ENCODE data around the gene ELK3. TPM values are rescaled to one million over a fixed set of nuclear protein-coding genes. Genes with fewer than 3 reads are reported as not detected.
A peak's percentile ranks its signal among the peaks of the same experiment; 100 is the strongest.

ELK3 gene
- total and polyA plus RNA-seq, 5 experiments from 2014 or later: 7.5 to 46.1 (median 18.9) TPM

DNA sequence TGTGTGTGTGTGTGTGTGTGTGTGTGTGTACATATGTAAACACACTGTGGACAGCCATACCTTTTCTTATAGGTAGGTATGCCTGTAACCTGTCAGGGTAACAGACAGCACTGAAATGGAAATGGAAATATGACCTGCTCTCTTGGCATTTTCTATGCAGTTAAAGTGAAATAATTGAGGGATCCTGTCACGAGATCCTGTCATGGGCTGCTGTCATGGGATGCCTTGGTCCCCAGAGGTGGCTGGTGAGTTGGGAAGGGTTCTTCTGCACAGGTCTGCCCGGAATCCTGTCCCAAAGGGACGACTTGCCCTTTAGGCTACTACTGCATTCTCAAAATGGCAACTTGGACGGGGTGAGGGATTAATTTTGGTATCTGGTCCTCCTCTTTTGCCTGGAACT lies 47.3 kb downstream of the ELK3 start:
- H3K27me3 Mint-ChIP-seq: no peaks in the 10 kb centered on the region
- peaks cover 22 to 69% (median 55%) of the 10 kb centered on the region in 4 donors for H3K4me1 Mint-ChIP-seq
- H3K4me3 Mint-ChIP-seq: peak overlapping the region; percentile 24 to 83 (median 52)
- ATAC-seq (no peak), DNase-seq (no peak)
- POLR2A ChIA-PET: interaction anchor here (0.6 to 1.4 kb wide), 2 partner anchors 22 to 226 kb away, joined by 4 to 7 read pairs; no protein-coding TSS in a partner anchor
- peak overlapping the region; percentile 31 to 97 (median 92) for H3K27ac Mint-ChIP-seq
- H3K36me3 Mint-ChIP-seq: peaks cover 0 to 12% (median 0%) of the 10 kb centered on the region in 3 donors
- no peaks in the 10 kb centered on the region for H3K9me3 Mint-ChIP-seq

DNA sequence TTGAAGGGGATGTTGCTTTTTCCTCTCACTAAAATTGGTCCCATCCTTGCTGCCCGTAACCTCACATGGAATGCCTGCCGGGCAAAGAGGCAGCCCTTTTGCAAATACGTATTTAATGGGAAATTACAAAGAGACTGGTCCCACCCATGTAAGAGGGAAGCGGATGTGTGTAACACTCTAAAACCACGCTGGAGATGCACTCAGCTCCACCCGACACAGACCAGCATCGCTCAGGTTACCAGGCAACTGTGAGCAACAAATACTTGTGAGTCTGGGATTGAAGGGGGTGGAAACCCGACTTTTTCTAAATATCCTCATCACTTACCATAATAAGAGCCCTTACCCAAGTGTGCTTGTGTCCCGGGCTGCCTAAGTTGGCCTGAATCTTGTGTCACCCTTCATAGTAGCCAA lies 47.7 kb downstream of the ELK3 start:
- H3K4me3 Mint-ChIP-seq: peak overlapping the region; percentile 24 to 83 (median 52)
- H3K4me1 Mint-ChIP-seq: peaks cover 21 to 65% (median 51%) of the 10 kb centered on the region in 4 donors
- H3K36me3 Mint-ChIP-seq: peaks cover 0 to 16% (median 4%) of the 10 kb centered on the region in 3 donors
- POLR2A ChIA-PET: interaction anchor here (0.6 to 1.4 kb wide), 2 partner anchors 22 to 226 kb away, joined by 4 to 7 read pairs; no protein-coding TSS in a partner anchor
- H3K27ac Mint-ChIP-seq: peak overlapping the region; percentile 31 to 97 (median 92)
- H3K27me3 Mint-ChIP-seq: no peaks in the 10 kb centered on the region
- peak; percentile 92 to 97 for ATAC-seq
- DNase-seq: peak; percentile 23 to 80 (median 64)
- no peaks in the 10 kb centered on the region for H3K9me3 Mint-ChIP-seq

DNA sequence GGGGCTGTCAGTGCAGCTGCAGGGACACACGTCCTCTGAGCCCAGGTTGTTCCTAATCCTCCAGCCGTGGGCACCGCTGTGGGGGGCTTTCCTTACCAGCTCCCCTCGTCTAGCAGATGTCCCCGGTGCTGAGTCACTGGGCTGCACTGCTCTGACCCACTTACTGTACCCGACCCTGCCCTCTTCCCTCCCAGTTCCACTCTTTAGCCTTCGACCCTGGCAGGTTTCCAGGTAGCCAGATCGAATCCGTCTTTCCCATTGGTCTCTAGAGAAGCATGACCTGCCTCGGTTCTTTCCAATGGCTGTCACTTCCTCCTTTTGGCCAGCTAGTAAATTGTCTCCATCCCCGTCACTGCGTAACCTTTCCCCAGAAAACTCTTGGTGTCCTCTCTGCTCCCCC lies 48.4 kb downstream of the ELK3 start:
- POLR2A ChIA-PET: interaction anchor here (0.6 to 1.4 kb wide), 2 partner anchors 21 to 274 kb away, joined by 4 read pairs; no protein-coding TSS in a partner anchor
- Mint-ChIP-seq H3K27me3 (no peaks in the 10 kb centered on the region), H3K36me3 (peaks cover 0 to 23% (median 8%) of the 10 kb centered on the region in 3 donors), H3K9me3 (no peaks in the 10 kb centered on the region), H3K4me3 (peak overlapping the region in 2 of 10 donors; percentile 8 to 12), H3K27ac (peak overlapping the region in 9 of 10 donors; percentile 70 to 97 (median 92)), H3K4me1 (peaks cover 20 to 58% (median 46%) of the 10 kb centered on the region in 4 donors)
- DNase-seq: no peak
- no peak for ATAC-seq

DNA sequence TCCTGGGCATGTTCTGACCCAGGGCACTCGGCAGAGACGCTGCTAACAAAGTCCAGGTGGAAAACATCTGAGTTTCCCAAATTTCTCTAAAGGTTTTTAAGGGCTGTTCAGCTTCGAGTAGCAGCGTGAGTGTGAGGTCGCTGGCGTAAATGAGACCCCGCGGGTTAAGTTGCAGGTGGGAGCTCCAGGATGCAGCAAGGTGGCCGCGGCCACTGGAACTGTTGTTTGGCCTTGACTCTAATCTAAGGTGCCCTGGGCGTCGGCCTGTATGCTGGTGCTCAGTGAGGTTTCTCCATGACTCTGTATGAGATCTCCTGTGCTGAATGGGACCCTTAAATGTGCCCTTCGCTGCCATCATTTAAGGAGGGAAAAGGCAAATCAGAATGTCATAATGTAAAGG lies 50.7 kb downstream of the ELK3 start:
- peaks cover 0 to 43% (median 12%) of the 10 kb centered on the region in 3 donors for H3K36me3 Mint-ChIP-seq
- no peak for DNase-seq
- peak overlapping the region in 4 of 10 donors; percentile 28 to 62 (median 46) for H3K27ac Mint-ChIP-seq
- no peak overlapping the region for H3K4me3 Mint-ChIP-seq
- H3K4me1 Mint-ChIP-seq: peaks cover 15 to 49% (median 42%) of the 10 kb centered on the region in 4 donors
- ATAC-seq: no peak
- no peaks in the 10 kb centered on the region for H3K27me3 Mint-ChIP-seq
- H3K9me3 Mint-ChIP-seq: no peaks in the 10 kb centered on the region
- POLR2A ChIA-PET: interaction anchor here (0.7 kb wide), 1 partner anchor 96 kb away, joined by 3 read pairs; no protein-coding TSS in a partner anchor

DNA sequence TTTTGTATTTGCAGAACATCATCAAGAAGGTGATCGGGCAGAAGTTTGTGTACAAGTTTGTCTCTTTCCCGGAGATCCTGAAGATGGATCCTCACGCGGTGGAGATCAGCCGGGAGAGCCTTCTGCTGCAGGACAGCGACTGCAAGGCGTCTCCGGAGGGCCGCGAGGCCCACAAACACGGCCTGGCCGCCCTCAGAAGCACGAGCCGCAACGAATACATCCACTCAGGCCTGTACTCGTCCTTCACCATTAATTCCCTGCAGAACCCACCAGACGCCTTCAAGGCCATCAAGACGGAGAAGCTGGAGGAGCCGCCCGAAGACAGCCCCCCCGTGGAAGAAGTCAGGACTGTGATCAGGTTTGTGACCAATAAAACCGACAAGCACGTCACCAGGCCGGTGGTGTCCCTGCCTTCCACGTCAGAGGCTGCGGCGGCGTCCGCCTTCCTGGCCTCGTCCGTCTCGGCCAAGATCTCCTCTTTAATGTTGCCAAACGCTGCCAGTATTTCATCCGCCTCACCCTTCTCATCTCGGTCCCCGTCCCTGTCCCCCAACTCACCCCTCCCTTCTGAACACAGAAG lies 52.8 kb downstream of the ELK3 start:
- Mint-ChIP-seq H3K27ac (peak overlapping the region in 1 of 10 donors; percentile 76), H3K36me3 (peaks cover 0 to 61% (median 25%) of the 10 kb centered on the region in 3 donors), H3K4me1 (peaks cover 15 to 42% (median 41%) of the 10 kb centered on the region in 4 donors), H3K4me3 (no peak overlapping the region), H3K27me3 (no peaks in the 10 kb centered on the region), H3K9me3 (peaks cover 0 to 2% (median 0%) of the 10 kb centered on the region in 9 donors)
- POLR2A ChIA-PET: no interaction called here
- DNase-seq: no peak
- no peak for ATAC-seq

DNA sequence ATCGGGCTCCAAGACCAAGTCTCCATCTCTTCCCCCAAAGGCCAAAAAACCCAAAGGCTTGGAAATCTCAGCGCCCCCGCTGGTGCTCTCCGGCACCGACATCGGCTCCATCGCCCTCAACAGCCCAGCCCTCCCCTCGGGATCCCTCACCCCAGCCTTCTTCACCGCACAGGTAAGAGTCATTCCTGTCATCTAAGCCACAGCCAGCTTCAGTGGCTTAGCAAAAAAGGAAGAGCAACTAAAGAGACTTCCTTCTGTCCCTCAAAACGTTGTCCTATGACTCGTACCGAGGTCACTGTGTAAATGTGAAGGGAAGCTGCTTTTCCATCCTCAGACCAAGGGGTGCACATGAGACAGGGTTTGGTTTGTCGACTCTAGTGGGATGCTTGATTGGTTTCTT lies 53.4 kb downstream of the ELK3 start:
- no peaks in the 10 kb centered on the region for H3K27me3 Mint-ChIP-seq
- ATAC-seq (no peak), DNase-seq (no peak)
- H3K27ac Mint-ChIP-seq: peak overlapping the region in 5 of 10 donors; percentile 8 to 76 (median 62)
- H3K4me3 Mint-ChIP-seq: peak overlapping the region in 1 of 10 donors; percentile 20
- peaks cover 18 to 42% (median 38%) of the 10 kb centered on the region in 4 donors for H3K4me1 Mint-ChIP-seq
- POLR2A ChIA-PET: no interaction called here
- H3K36me3 Mint-ChIP-seq: peaks cover 5 to 67% (median 29%) of the 10 kb centered on the region in 3 donors
- H3K9me3 Mint-ChIP-seq: peaks cover 0 to 2% (median 0%) of the 10 kb centered on the region in 9 donors

DNA sequence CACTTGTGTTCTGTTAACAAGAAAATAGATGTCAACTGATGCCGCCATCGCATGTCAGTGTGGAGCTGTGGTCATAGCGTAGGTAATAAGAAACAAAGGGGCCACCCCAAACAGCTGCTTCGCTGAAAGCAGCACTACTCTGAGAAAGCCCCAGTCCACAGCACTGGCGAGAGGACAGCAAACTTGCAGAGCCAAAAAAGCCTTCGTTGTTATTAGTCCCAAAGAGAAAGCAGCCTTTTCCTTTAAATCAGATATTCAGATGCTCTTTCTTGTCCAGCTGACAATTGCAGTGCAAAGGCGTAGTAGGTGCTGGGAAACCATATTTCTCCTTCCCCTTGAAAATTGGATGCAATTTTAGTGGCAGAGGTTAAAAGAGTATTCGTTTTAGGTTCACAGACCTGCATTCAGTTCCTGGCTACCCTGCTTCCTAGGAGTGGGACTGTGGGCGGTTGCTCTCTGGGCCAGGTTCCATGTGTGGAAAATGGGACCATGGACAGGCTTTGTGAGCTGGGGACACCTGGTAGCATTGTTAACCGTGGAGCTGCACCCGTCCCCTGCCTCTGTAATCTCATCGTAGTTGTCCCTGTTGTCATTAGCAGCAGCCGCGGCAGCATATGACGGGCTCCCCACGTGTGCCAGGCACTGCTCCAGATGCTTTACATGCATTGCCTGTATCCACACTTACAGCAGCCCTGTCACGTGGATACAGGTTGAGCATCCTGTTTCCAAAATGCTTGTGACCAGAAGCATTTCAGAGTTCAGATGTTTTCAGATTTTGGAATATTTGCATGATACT lies 54.2 kb downstream of the ELK3 start:
- H3K9me3 Mint-ChIP-seq: peaks cover 0 to 2% (median 0%) of the 10 kb centered on the region in 9 donors
- POLR2A ChIA-PET: no interaction called here

DNA sequence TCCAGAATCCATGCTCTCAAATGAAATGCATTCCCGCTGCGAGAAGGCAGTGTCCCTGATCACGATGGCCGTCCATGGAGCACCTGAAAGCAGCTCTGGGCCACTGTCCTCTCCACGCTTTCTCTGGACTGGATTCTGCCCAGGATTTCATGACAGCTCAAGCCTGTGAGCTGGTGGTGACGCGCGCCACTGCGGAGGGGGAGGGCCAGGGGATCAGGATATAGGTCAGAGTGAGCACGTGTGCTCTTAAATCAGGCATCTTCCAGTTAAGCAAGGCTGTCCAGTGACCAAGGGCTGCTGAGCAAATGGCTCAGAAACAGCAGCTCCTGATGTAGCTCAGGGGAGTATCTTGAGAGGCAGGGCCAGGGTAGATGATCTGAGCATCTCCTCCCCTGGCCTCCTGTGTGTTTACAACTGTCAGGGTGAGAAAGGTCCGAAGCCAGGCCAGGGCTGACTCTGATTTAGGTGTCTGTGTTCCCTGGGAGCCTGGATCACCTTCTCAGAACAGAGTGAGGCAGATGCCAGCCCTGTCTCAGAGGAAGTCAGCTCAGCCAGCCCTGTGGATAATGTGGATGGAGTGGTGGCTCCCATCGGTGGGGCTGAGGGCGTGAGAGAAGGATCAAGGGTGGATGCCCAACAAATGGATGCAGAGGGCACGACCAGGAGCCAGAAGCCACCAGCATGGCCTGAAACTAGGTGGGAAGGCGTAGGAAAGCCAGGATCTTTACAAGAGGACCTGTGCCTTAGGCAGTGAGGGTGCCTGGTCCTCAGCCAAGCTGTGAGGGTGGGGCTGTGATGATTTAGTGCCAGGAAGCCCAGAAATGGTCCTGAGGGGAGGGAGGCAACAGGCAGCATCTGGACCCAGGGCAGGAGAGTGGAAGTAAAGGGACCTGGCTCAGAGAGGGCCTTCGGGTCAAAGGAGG lies 55.3 kb downstream of the ELK3 start:
- Mint-ChIP-seq H3K27me3 (no peaks in the 10 kb centered on the region), H3K4me3 (no peak overlapping the region), H3K27ac (peak overlapping the region; percentile 18 to 85 (median 72)), H3K36me3 (peaks cover 5 to 73% (median 29%) of the 10 kb centered on the region in 3 donors), H3K9me3 (peaks cover 0 to 2% (median 0%) of the 10 kb centered on the region in 9 donors), H3K4me1 (peaks cover 25 to 38% (median 31%) of the 10 kb centered on the region in 4 donors)
- POLR2A ChIA-PET: no interaction called here
- no peak for DNase-seq
- ATAC-seq: no peak

More for the DNA sequence above, 54.2 kb downstream of the ELK3 start:
- Mint-ChIP-seq H3K27me3 (no peaks in the 10 kb centered on the region), H3K4me1 (peaks cover 20 to 36% (median 31%) of the 10 kb centered on the region in 4 donors), H3K27ac (peak overlapping the region in 3 of 10 donors; percentile 29 to 85 (median 44)), H3K36me3 (peaks cover 5 to 72% (median 29%) of the 10 kb centered on the region in 3 donors), H3K4me3 (no peak overlapping the region)
- no peak for ATAC-seq
- DNase-seq: no peak

DNA sequence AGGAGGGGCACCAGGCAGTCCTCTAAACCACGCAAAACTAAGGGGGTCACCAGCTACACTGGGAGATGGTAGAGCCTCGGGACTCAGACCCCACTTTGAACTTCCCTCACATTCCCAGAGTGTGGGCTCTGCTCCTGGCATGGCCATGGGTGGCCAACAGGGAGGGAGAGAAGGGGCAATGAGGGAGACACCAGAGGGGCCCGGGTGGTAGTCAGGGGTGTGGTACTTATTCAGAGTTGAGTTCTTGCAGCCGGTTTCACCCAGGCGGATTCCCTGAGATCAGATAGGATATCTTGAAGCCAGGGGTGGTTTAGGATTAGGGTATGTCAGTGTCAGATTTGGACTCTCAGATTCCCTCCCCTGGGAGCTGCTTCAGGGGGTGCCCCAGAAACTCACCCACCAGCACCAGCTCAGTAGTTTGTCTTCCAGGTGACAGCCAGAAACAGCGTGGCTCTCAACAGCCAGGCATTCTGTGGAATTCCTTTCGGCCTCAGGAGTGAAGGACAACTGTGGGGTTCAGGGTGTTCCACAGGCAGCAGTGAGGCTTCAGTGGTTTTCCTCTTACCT lies 56.0 kb downstream of the ELK3 start:
- POLR2A ChIA-PET: interaction anchor here (1.3 kb wide), 1 partner anchor 11 kb away, joined by 3 read pairs; no protein-coding TSS in a partner anchor
- Mint-ChIP-seq H3K9me3 (peaks cover 0 to 2% (median 0%) of the 10 kb centered on the region in 9 donors), H3K27ac (peak overlapping the region in 6 of 10 donors; percentile 54 to 85 (median 80)), H3K36me3 (peaks cover 5 to 71% (median 29%) of the 10 kb centered on the region in 3 donors), H3K4me3 (no peak overlapping the region), H3K27me3 (no peaks in the 10 kb centered on the region), H3K4me1 (peaks cover 28 to 38% (median 35%) of the 10 kb centered on the region in 4 donors)
- DNase-seq (no peak), ATAC-seq (no peak)

DNA sequence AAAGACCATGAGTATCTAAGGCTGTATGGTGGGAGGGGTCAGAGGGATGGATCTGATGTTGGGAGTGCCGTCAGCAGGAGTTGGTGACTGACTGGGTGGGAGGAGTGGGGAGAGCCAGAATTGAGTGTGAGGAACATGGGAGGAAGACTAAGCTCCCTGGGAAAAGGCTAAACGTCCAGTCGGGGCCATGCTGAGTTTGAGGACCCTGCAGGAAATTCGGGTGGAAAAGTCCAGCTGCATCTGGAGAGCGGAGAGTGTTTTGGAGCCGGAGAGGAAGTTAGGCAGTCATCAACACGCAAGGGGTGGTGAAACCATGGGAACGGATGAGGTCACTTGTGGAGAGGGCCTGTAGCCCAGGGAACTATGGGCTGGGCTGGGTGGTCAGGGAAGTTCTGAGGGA lies 60.9 kb downstream of the ELK3 start:
- ATAC-seq (no peak), DNase-seq (no peak)
- Mint-ChIP-seq H3K4me1 (peaks cover 17 to 29% (median 26%) of the 10 kb centered on the region in 4 donors), H3K27me3 (no peaks in the 10 kb centered on the region), H3K36me3 (peaks cover 5 to 41% (median 23%) of the 10 kb centered on the region in 3 donors), H3K9me3 (peaks cover 0 to 2% (median 0%) of the 10 kb centered on the region in 9 donors), H3K4me3 (no peak overlapping the region), H3K27ac (peak overlapping the region in 6 of 10 donors; percentile 36 to 93 (median 86))
- POLR2A ChIA-PET: no interaction called here

DNA sequence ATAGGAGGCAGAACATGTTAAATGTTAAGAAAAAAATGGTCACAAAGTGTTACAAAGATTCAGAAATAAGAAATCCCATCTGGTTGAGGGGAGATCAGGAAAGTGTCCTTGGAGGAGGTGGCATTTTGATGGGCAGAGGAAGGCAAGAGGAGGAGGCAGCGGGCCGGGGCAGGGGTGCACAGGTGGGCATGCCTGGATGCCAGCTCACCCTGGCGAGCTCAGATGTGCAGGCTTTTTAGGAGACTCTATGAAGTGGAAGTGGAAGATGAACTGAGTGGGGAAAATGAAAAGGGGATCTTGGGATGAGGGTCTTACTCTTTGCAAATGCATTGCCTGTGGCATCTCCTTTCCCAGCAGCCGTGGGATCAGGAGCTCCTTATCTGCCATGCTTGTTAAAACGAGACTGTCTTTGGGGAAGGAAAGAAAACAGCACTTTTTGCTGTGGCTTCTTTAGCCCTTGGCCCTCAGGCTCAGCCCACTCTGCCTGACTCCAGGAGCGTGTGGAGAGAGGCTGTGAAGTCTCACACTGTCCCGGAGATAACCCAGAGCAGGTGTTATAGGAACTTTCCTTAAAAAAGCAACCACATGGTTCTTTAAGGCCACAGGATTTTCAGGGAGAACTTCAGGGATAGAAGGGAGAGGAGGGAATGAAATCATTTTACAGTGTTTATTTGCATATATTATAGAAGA lies 62.6 kb downstream of the ELK3 start:
- Mint-ChIP-seq H3K27ac (no peak overlapping the region), H3K27me3 (no peaks in the 10 kb centered on the region), H3K4me3 (no peak overlapping the region), H3K9me3 (no peaks in the 10 kb centered on the region), H3K4me1 (peaks cover 3 to 26% (median 14%) of the 10 kb centered on the region in 4 donors), H3K36me3 (peaks cover 5 to 42% (median 23%) of the 10 kb centered on the region in 3 donors)
- DNase-seq: no peak
- POLR2A ChIA-PET: interaction anchor here (0.5 kb wide), 1 partner anchor 94 kb away, joined by 3 read pairs; no protein-coding TSS in a partner anchor
- ATAC-seq: no peak

All from naive thymus-derived CD8-positive, alpha-beta T cell (primary cell).